Measurements from ENCODE around the gene TTC39A.

DNA sequence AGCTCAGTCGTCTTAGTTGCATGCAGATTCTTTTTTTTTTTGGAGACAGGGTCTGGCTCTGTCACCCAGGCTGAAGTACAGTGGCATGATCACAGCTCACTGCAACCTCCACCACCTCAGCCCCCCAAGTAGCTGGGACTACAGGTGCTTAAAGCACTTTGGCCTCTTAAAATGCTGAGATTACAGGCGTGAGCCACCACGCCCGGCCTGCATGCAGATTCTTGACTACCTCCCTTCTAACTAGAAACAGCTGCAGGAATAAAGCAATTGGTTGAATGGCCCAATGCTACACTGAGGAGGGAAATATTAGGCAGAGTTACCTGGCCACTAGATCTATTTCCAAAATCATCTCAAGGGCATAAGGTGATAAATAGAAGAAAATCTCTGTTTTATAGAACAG, 29.5 kb upstream of the TTC39A start:
- TF ChIP-seq, protein P1, sequence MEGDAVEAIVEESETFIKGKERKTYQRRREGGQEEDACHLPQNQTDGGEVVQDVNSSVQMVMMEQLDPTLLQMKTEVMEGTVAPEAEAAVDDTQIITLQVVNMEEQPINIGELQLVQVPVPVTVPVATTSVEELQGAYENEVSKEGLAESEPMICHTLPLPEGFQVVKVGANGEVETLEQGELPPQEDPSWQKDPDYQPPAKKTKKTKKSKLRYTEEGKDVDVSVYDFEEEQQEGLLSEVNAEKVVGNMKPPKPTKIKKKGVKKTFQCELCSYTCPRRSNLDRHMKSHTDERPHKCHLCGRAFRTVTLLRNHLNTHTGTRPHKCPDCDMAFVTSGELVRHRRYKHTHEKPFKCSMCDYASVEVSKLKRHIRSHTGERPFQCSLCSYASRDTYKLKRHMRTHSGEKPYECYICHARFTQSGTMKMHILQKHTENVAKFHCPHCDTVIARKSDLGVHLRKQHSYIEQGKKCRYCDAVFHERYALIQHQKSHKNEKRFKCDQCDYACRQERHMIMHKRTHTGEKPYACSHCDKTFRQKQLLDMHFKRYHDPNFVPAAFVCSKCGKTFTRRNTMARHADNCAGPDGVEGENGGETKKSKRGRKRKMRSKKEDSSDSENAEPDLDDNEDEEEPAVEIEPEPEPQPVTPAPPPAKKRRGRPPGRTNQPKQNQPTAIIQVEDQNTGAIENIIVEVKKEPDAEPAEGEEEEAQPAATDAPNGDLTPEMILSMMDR (optimal IDR thresholded peaks at IDR 0.05 in 1 of 3, IDR thresholded peaks at IDR 0.05 in 1 of 3, conservative IDR thresholded peaks at IDR 0.05 in 1 of 3; ENCODE audit: extremely low read depth in 1 of 3, insufficient read depth in 2 of 3, low read length in 3 of 3), result no peak
- TF ChIP-seq EZH2 (IDR thresholded peaks at IDR 0.05; ENCODE audit: low read length), result no peak

Measured in keratinocyte (primary cell).